Measurements from ENCODE around the gene TAF11L12.

DNA sequence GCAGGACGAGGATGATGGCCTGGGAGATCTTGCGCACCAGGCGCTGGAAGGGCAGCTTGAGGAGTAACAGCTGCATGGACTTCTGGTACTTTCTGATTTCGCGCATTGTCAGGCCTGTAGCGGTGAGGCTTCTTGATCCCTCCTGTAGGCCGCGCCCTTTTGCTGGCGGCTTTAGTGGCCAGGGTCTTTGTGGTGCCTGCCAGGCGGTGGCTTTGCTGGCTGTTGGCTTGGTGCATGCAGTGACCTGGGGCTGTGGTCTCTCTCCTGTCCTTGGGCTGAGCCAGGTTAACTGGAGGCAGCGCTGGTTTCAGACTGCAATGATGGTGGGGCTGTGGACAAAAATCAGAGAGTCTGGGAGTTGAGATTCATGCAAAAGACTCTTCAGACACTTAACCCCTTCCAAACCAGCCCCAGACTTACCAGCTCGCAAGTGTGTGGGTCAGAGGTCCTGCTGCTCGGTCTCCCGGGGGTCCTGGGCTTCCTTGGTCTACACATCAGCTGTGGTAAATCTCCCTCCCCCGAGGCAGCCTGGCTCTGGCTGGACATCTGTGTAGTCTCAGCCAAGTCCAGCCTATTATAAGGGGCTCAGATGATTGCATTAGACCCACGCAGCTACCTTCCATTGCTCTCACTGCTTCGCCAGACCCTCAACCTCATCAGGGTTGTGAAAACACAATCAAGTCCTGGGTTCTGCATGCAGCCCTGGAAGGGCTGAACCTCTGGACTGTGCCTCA, 4.8 kb downstream of the TAF11L12 start:
- no peak for TF ChIP-seq CTCF (IDR thresholded peaks at IDR 0.05; ENCODE audit: low read length)
- no peak for TF ChIP-seq EZH2 (optimal IDR thresholded peaks at IDR 0.05; ENCODE audit: low read depth, low read length)

All from MM.1S (cell line).